ENCODE measurements around the gene PLA2G2D. TPM values are rescaled to one million over a fixed set of nuclear protein-coding genes. Genes with fewer than 3 reads are reported as not detected.

Gene PLA2G2D, protein sequence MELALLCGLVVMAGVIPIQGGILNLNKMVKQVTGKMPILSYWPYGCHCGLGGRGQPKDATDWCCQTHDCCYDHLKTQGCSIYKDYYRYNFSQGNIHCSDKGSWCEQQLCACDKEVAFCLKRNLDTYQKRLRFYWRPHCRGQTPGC
- total RNA-seq: under 1 TPM in 2 of 6 donors, not detected in 4; 0.13 to 0.29 TPM

DNA sequence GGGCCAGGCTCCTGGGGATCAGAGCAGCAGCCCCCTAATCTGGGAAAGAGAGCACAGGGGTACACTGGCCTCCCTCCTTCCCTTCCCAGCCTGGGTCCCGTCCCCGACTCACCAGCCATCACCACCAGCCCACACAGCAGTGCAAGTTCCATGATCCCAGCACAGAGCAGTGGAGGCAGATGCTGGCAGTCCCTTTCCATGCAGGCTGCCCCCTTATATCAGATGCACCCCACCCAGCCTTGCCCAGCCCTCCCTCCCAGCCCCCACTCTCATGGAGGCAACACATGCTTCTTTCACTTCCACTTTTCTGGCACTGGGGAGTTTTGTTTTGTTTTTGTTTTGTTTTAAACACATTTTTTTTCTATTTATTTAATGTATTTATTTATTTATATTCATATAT, at the start of gene PLA2G2D:
Gene PLA2G2D, minus strand, starts transcription at position 190 of the 400 bp plus-strand sequence. Its CDS starts 38 bp downstream, at position 152.
- Histone ChIP-seq H3K36me3 (no peaks in the 10 kb centered on the region), H3K4me3 (no peak within 1 kb of the TSS), H3K4me1 (peaks cover 0 to 5% (median 1%) of the 10 kb centered on the region in 4 donors), H3K27me3 (no peaks in the 10 kb centered on the region), H3K9me3 (no peaks in the 10 kb centered on the region), H3K27ac (no peak within 1 kb of the TSS)
- no peak for TF ChIP-seq EP300 (IDR thresholded peaks at IDR 0.05)
- TF ChIP-seq POLR2A (IDR thresholded peaks at IDR 0.05): no peak
- TF ChIP-seq POLR2AphosphoS5 (IDR thresholded peaks at IDR 0.05): no peak
- TF ChIP-seq, protein P1, sequence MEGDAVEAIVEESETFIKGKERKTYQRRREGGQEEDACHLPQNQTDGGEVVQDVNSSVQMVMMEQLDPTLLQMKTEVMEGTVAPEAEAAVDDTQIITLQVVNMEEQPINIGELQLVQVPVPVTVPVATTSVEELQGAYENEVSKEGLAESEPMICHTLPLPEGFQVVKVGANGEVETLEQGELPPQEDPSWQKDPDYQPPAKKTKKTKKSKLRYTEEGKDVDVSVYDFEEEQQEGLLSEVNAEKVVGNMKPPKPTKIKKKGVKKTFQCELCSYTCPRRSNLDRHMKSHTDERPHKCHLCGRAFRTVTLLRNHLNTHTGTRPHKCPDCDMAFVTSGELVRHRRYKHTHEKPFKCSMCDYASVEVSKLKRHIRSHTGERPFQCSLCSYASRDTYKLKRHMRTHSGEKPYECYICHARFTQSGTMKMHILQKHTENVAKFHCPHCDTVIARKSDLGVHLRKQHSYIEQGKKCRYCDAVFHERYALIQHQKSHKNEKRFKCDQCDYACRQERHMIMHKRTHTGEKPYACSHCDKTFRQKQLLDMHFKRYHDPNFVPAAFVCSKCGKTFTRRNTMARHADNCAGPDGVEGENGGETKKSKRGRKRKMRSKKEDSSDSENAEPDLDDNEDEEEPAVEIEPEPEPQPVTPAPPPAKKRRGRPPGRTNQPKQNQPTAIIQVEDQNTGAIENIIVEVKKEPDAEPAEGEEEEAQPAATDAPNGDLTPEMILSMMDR (IDR thresholded peaks at IDR 0.05): no peak
- ATAC-seq (ENCODE audit: low FRiP score in 2 of 2): no peak
- DNase-seq: no peak
- 72 to 96% methylated on average over 2 of the region's 2 CpGs for WGBS, 2 donors

DNA sequence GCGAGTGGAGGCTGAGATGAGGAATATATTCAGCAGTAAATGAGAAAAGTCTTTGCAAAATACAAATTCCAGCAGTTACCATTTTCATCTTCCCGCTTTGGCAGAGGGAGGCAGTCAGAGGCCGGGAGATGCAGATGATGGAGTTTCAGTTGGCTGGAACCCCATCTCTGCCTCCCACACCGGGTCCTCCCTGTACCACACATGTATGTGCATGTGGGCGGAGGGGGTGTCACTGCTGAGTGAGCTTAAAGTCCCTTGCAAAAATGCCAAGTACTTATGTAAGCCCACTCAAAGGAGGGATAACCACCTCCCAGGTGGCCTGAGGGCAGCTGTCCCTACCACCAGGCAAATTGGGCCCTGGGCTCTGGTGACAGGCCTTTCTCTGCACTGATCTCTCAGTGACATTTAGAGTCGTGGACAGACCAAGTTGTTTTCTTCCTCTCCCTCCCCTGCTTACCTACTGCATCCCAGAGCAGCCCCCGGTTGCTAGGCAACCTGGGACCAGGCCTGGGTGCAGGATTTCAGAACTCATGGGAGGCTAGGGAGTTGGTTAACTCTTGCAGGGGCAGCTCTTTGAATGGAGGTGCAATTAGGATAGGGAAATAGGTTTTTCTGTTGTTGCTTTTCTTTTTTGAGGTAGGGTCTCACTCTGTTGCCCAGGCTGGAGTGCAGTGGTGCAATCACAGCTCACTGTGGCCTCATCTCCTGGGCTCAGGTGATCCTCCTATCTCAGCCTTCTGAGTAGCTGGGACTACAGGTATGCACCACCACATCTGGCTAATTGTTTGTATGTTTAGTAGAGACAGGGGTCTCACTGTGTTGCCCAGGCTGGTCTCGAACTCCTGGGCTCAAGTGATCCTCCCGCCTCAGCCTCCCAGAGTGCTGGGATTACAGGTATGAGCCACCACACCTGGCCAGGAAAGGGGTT, 49.5 kb upstream of the PLA2G2D start:
- 74 to 83% methylated on average over 7 to 9 of the region's 9 CpGs for WGBS, 2 donors
- peaks cover 0 to 15% (median 10%) of the 10 kb centered on the region in 4 donors for H3K4me1 ChIP-seq
- H3K36me3 ChIP-seq: no peaks in the 10 kb centered on the region
- no peak overlapping the region for H3K27ac ChIP-seq
- H3K4me3 ChIP-seq: no peak overlapping the region
- no peaks in the 10 kb centered on the region for H3K27me3 ChIP-seq
- H3K9me3 ChIP-seq: no peaks in the 10 kb centered on the region
- no peak for DNase-seq
- ATAC-seq (ENCODE audit: low FRiP score in 2 of 2): no peak
- TF ChIP-seq, protein P1 (IDR thresholded peaks at IDR 0.05): no peak
- TF ChIP-seq EP300 (IDR thresholded peaks at IDR 0.05) (no peak), POLR2A (IDR thresholded peaks at IDR 0.05) (no peak), POLR2AphosphoS5 (IDR thresholded peaks at IDR 0.05) (no peak)

DNA sequence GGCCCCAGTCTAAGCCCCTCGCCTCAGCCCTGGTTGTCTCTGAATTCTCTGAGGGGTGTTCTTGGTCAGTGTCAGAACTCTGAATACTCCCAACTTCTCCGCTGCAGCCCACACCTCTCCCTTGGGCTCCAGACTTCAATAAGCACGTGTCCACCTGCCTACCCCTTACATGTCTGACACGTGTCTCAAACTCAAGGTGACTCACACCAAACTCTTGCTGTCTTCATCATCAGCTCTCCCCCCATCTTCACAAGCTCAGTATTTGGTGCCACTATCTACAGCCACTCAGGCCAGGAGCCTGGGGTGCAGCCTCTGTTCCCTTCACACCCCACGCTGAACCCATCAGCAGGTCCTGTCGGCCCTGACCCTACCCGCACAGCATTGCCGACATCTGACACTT, 47.8 kb upstream of the PLA2G2D start:
- DNase-seq (no peak), ATAC-seq (ENCODE audit: low FRiP score in 2 of 2) (no peak)
- Histone ChIP-seq H3K27me3 (no peaks in the 10 kb centered on the region), H3K9me3 (peaks cover 0 to 4% (median under 1%) of the 10 kb centered on the region in 4 donors), H3K4me1 (peaks cover 0 to 15% (median 10%) of the 10 kb centered on the region in 4 donors), H3K4me3 (no peak overlapping the region), H3K27ac (no peak overlapping the region), H3K36me3 (no peaks in the 10 kb centered on the region)
- TF ChIP-seq POLR2A (IDR thresholded peaks at IDR 0.05): no peak
- TF ChIP-seq, protein P1 (IDR thresholded peaks at IDR 0.05): no peak
- no peak for TF ChIP-seq EP300 (IDR thresholded peaks at IDR 0.05)
- no peak for TF ChIP-seq POLR2AphosphoS5 (IDR thresholded peaks at IDR 0.05)
- WGBS, 2 donors: 92 to 94% methylated on average over 8 of the region's 8 CpGs

DNA sequence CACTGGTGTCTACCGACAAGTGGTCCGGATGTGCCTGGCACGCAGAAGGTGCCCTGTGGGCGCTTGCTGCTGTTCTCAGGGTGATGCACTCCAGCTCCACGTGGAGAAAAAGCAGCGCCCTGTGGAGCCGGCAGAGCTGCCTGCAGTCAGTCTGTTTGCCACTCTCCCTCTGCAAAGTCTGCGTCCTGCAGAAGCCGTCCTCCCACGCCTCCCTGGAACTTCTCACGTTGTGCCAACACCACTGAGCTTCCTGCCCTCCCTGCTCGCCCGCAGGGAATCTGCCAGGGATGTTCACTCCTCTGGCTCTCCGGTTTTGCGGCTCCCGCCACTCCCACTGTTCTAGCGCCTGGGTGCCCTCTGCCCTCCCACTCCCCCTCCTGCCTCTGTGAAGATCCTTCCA, 46.7 kb upstream of the PLA2G2D start:
- TF ChIP-seq POLR2AphosphoS5 (IDR thresholded peaks at IDR 0.05): no peak
- no peak for TF ChIP-seq EP300 (IDR thresholded peaks at IDR 0.05)
- no peak for TF ChIP-seq POLR2A (IDR thresholded peaks at IDR 0.05)
- TF ChIP-seq, protein P1 (IDR thresholded peaks at IDR 0.05): no peak
- Histone ChIP-seq H3K4me1 (peaks cover 0 to 15% (median 10%) of the 10 kb centered on the region in 4 donors), H3K9me3 (peaks cover 0 to 12% (median 10%) of the 10 kb centered on the region in 4 donors), H3K4me3 (no peak overlapping the region), H3K27me3 (no peaks in the 10 kb centered on the region), H3K27ac (no peak overlapping the region), H3K36me3 (no peaks in the 10 kb centered on the region)
- no peak for ATAC-seq (ENCODE audit: low FRiP score in 2 of 2)
- DNase-seq: peak in 1 of 2 donors; percentile 58
- 64 to 70% methylated on average over 9 to 17 of the region's 17 CpGs for WGBS, 2 donors

All from upper lobe of left lung (tissue), 6 donors.